GM23248 (cell line): Measurements from ENCODE around the gene NCR1.

Experiments
- EZH2 ChIP-seq: fragments of 200-600 bp; sonication (generic); IDR thresholded peaks from 2 replicates; pipeline ENCODE4 v1.6.1; 2018; ENCODE audit warnings: antibody characterized with exemption, mild to moderate bottlenecking; ENCODE audit not compliant: insufficient read depth, poor library complexity, severe bottlenecking
- EZH2phosphoT487 ChIP-seq: fragments of 200-600 bp; sonication (generic); IDR thresholded peaks from 2 replicates; pipeline ENCODE4 v1.6.1; 2018; ENCODE audit warnings: antibody characterized with exemption, moderate library complexity, mild to moderate bottlenecking, low read depth; ENCODE audit not compliant: insufficient read depth

GRCh38 chr19:54873990-54874389 lies 32.0 kb upstream of the NCR1 start, which contains the start of gene FCAR:
- TF ChIP-seq EZH2phosphoT487 (no peak), EZH2 (no peak)
